ENCODE results near the gene URM1.

URM1 gene

DNA sequence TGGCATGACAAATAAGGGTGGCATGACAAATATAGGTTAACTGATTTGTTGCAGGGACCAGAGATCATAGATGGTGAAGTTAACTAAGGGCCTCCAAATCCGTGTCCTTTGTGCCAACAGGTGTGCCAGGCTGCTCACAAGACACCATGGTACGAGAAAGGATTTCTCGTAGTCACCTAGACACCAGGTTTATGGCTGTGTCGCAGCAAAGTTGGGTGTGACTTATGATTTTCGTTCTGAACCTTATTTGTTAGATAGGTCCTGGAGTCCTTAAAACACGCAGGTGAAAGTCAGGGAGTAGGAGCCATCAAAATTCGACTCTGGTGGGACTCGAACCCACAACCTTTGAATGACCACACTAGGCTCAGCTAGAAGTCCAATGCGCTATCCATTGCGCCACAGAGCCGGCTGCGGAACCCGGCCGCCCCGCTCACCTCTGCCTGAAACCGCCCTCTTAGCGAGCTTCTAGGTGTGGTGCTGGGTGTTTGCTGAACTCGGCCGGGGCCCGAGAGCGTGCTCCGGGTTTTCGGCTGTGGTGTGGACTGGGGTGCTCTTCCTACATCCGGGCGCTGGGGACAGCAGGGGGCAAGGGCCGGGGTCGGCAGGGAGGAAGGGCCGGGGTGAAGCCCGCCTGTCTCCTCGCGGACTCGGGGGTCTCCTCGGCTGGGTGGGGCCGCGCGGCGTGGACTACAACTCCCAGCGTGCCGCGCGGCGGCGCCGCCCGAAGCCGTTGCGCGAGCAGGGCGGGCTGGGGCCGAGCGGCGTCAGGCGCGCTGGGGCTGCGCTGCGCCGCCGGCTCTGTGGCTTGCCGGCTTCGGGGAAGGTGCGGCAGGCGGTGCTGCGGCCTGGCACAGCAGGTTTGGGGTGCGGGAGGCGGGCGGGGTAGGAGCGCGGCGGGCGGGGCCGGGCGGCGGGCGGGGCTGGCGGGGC, 31.1 kb upstream of the URM1 start, which contains the start of gene SLC27A4:
SLC27A4 (plus strand) TSS at position 767 of the 930 bp plus-strand sequence. CDS start 2,606 bp downstream, outside the sequence.
- Histone ChIP-seq H3K27ac (peak within 1 kb of the TSS; percentile 19), H3K36me3 (replicated peaks) (peaks cover 25% of the 10 kb centered on the region), H3K4me3 (ENCODE audit: low read depth, low read length) (peak within 1 kb of the TSS; percentile 79), H3K27me3 (replicated peaks) (no peaks in the 10 kb centered on the region)
- TF ChIP-seq, protein P1, sequence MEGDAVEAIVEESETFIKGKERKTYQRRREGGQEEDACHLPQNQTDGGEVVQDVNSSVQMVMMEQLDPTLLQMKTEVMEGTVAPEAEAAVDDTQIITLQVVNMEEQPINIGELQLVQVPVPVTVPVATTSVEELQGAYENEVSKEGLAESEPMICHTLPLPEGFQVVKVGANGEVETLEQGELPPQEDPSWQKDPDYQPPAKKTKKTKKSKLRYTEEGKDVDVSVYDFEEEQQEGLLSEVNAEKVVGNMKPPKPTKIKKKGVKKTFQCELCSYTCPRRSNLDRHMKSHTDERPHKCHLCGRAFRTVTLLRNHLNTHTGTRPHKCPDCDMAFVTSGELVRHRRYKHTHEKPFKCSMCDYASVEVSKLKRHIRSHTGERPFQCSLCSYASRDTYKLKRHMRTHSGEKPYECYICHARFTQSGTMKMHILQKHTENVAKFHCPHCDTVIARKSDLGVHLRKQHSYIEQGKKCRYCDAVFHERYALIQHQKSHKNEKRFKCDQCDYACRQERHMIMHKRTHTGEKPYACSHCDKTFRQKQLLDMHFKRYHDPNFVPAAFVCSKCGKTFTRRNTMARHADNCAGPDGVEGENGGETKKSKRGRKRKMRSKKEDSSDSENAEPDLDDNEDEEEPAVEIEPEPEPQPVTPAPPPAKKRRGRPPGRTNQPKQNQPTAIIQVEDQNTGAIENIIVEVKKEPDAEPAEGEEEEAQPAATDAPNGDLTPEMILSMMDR (IDR thresholded peaks at IDR 0.05; ENCODE audit: low read depth, low read length, missing control alignments) = no peak
- DNase-seq = peak; percentile 45
- in situ Hi-C loops (cut with HindIII; ENCODE audit: low pct_ligation_motif_present, low sequenced_read_pairs) = no loop called here

DNA sequence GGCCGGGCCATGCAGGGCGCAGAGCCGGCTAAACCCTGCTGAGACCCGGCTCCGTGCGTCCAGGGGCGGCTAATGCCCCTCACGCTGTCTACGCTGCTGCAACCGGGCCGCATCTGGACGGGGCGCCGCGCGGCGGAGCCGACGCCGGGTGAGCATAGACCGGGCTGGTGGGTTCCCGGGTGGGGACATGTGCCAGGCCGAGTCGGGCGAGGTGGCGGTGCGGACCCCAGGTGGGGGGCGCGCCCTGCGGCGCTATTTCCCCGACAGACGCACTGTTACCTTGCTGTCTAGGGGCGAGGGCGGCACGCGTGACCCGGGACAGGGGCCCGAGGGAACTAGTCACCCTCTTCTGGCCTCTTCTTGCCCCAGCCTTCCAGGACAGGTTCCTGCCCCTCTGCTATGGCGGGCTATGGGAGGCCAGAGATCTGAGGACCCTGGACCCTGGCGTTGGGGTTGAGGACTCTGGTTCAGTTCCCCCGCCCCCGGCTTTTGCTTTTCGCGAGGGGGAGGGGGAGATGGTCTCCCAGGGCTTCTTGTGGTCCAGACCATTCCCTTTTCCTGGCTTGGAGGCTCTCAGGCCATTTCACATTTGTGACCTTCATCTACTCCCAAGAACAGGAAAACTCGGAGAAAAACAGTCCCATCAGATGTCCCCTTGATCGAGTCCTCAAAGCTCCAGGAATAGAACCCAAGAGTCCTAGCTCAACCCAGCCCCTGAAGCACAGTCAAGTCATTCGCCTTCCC, 30.3 kb upstream of the URM1 start:
- Histone ChIP-seq H3K27ac (no peak overlapping the region), H3K36me3 (replicated peaks) (peaks cover 34% of the 10 kb centered on the region), H3K4me3 (ENCODE audit: low read depth, low read length) (peak overlapping the region; percentile 79), H3K27me3 (replicated peaks) (no peaks in the 10 kb centered on the region)
- in situ Hi-C loops (cut with HindIII; ENCODE audit: low pct_ligation_motif_present, low sequenced_read_pairs) = no loop called here
- no peak for DNase-seq
- TF ChIP-seq, protein P1 (IDR thresholded peaks at IDR 0.05; ENCODE audit: low read depth, low read length, missing control alignments) = no peak

DNA sequence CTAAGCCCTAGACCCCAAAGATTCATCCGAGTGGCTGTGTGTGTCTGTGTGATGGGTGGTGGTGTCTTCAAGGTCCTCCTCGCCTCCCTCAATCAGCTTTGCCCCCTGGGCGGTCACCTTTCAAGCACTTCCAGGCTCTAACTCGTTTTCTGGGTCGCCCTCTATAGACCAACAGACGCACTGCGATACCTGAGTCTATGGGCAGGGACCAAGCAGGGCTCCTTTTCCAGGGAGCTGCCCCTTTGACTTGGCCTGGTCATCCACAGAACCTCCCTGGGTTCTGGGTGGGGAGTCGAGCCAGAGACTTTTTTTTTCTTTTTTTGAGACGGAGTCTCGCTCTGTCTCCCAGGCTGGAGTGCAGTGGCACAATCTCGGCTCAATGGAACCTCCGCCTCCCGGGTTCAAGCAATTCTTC, 29.7 kb upstream of the URM1 start:
- peak; percentile 57 for DNase-seq
- Histone ChIP-seq H3K4me3 (ENCODE audit: low read depth, low read length) (peak overlapping the region; percentile 79), H3K27ac (no peak overlapping the region), H3K36me3 (replicated peaks) (peaks cover 34% of the 10 kb centered on the region), H3K27me3 (replicated peaks) (no peaks in the 10 kb centered on the region)
- in situ Hi-C loops (cut with HindIII; ENCODE audit: low pct_ligation_motif_present, low sequenced_read_pairs) = no loop called here
- TF ChIP-seq, protein P1 (IDR thresholded peaks at IDR 0.05; ENCODE audit: low read depth, low read length, missing control alignments) = peak; percentile 86

DNA sequence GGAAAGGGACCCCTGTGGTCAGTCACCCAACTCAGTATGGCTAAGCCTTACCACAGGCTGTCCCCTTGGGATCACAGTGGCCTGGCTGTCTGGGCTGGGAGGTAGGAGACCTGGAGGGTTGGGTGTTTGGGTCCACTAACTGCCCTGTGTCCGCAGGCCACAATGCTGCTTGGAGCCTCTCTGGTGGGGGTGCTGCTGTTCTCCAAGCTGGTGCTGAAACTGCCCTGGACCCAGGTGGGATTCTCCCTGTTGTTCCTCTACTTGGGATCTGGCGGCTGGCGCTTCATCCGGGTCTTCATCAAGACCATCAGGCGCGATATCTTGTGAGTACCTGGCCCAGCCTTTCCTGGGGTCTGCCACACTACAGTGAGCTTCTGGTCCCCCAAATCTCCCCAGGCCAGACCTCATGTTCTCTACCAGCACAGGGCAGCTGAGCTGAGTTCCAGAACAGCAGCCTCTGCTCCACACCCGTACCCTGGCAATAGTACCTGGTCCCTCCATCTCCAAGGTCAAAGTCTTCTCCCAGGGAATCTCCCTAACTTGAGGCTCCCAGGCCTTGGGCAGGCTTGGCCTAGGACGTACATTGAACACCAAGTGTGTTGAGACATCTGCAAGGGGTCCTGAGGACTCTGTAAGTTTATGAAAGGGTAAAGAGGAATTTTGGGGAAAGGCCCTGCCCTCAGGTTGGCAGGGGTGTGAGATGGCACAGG, 28.0 kb upstream of the URM1 start:
- DNase-seq = no peak
- peaks cover 46% of the 10 kb centered on the region for H3K36me3 ChIP-seq (replicated peaks)
- H3K27ac ChIP-seq = no peak overlapping the region
- TF ChIP-seq, protein P1 (IDR thresholded peaks at IDR 0.05; ENCODE audit: low read depth, low read length, missing control alignments) = no peak
- no peaks in the 10 kb centered on the region for H3K27me3 ChIP-seq (replicated peaks)
- in situ Hi-C loops (cut with HindIII; ENCODE audit: low pct_ligation_motif_present, low sequenced_read_pairs) = no loop called here
- H3K4me3 ChIP-seq (ENCODE audit: low read depth, low read length) = no peak overlapping the region

DNA sequence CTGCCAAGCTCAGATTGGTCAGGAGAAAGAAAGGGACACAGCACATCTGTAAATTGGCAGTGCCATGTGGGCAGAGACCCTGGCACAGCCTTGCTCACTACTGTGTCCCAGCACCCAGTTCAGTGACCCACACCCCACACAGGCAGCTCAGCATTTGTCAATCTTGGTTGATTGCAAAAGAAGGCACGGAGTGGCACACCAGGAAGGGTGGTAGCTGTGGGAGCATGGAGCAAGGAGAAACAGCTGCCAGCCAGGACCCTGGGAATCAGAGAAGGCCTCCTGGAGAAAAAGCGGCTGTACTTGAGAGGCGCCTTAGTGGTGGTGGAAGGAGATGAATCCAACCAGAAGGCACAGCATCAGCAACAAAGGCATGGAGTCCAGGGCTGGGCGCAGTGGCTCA, 27.3 kb upstream of the URM1 start:
- H3K36me3 ChIP-seq (replicated peaks) = peaks cover 52% of the 10 kb centered on the region

More for the DNA sequence above, 27.3 kb upstream of the URM1 start:
- Histone ChIP-seq H3K4me3 (ENCODE audit: low read depth, low read length) (no peak overlapping the region), H3K27me3 (replicated peaks) (no peaks in the 10 kb centered on the region), H3K27ac (no peak overlapping the region)
- DNase-seq = no peak
- in situ Hi-C loops (cut with HindIII; ENCODE audit: low pct_ligation_motif_present, low sequenced_read_pairs) = no loop called here
- TF ChIP-seq, protein P1 (IDR thresholded peaks at IDR 0.05; ENCODE audit: low read depth, low read length, missing control alignments) = no peak
